ENCODE data around the gene IRF2BPL.

DNA sequence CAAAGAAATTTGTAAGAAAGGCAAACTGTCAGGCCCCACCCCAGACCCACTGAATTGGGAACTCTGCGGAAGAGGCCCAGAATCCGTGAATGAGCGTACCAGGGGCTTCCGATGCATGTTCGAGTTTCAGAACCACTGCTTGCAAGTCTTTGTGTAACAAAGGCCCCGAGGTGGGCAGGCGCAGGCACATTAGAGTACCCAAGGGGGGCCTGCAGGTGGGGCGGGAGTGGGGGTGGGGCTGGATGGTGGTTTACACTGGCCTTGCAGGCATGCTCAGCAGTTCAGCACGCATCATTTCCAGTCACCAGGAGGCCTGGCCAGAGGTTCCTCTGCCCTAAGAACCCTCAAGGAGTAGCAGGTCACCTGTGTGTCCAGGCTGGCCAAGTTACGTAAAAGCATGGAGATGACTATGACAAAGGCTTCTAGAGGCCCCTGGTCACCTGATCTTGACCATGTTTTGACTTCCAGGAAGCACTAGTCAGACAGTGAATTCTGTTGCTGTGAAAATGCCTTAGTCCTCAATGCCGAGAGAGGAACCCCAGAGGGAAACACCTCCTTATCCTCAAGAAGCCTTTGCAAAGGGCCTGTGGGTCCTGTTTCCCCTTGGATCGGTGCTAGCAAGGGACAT, 33.2 kb upstream of the IRF2BPL start:
- TF ChIP-seq, protein P1, sequence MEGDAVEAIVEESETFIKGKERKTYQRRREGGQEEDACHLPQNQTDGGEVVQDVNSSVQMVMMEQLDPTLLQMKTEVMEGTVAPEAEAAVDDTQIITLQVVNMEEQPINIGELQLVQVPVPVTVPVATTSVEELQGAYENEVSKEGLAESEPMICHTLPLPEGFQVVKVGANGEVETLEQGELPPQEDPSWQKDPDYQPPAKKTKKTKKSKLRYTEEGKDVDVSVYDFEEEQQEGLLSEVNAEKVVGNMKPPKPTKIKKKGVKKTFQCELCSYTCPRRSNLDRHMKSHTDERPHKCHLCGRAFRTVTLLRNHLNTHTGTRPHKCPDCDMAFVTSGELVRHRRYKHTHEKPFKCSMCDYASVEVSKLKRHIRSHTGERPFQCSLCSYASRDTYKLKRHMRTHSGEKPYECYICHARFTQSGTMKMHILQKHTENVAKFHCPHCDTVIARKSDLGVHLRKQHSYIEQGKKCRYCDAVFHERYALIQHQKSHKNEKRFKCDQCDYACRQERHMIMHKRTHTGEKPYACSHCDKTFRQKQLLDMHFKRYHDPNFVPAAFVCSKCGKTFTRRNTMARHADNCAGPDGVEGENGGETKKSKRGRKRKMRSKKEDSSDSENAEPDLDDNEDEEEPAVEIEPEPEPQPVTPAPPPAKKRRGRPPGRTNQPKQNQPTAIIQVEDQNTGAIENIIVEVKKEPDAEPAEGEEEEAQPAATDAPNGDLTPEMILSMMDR (IDR thresholded peaks at IDR 0.05), result no peak
- TF ChIP-seq POLR2A (IDR thresholded peaks at IDR 0.05), result no peak
